AG04449 (cell line): ENCODE results near the gene POU2F1.
"Not testable (repeated sequence)": the region's sequence is repeated elsewhere in the genome, so short reads cannot be mapped to it uniquely, and the experiment has no call there.

Experiments
- CTCF ChIA-PET: fragments of 350-600 bp; formaldehyde crosslinking; extraction: SDS; loops from one replicate; lab custom pipeline; 2021; ENCODE audit warnings: antibody characterized with exemption; lab: Yijun Ruan, JAX
- POLR2A ChIA-PET: fragments of 400-600, 350-600 bp; formaldehyde crosslinking; extraction: SDS; loops from one replicate; lab custom pipeline; 2020; ENCODE audit warnings: antibody characterized with exemption, inconsistent platforms; lab: Yijun Ruan, JAX
- DNase-seq: peaks from one replicate; pipeline ENCODE4 v3.0.0-alpha.2; 2010; ENCODE audit warnings: low read depth, low spot score
- H3K4me3 ChIP-seq: 2 replicates; pipeline ENCODE4 v1.5.1; 2011; ENCODE audit warnings: low read depth, mild to moderate bottlenecking, control low read depth, low read length
- CTCF ChIP-seq: IDR thresholded peaks from one replicate; pipeline ENCODE4 v1.5.1; 2011; ENCODE audit warnings: mild to moderate bottlenecking, moderate library complexity, low read length, control low read depth, inconsistent platforms; ENCODE audit not compliant: insufficient read depth; ENCODE audit errors: missing control alignments

Gene POU2F1

GRCh38 chr1:167232801-167233200 lies 12.1 kb downstream of the POU2F1 start:
- no peak for TF ChIP-seq CTCF
- ChIA-PET CTCF (interaction anchor here (1.0 to 4.5 kb wide), 4 partner anchors 8 to 35 kb away, joined by 4 to 32 read pairs (median 4); partner anchors contain the start of gene POU2F1), POLR2A (no interaction called here)
- no peak overlapping the region for H3K4me3 ChIP-seq
- DNase-seq = no peak

GRCh38 chr1:167233373-167233772 lies 12.7 kb downstream of the POU2F1 start:
- CTCF ChIA-PET = interaction anchor here (1.6 to 4.5 kb wide), 3 partner anchors 11 to 35 kb away, joined by 4 to 32 read pairs (median 5); partner anchors contain the start of gene POU2F1
- no peak for TF ChIP-seq CTCF
- POLR2A ChIA-PET = no interaction called here
- no peak overlapping the region for H3K4me3 ChIP-seq
- no peak for DNase-seq

GRCh38 chr1:167237000-167237399 lies 16.3 kb downstream of the POU2F1 start:
- ChIA-PET CTCF (interaction anchor here (0.8 to 1.2 kb wide), 5 partner anchors 9 to 32 kb away, joined by 3 to 4 read pairs (median 3); partner anchors contain the start of gene POU2F1), POLR2A (no interaction called here)
- TF ChIP-seq CTCF = no peak
- no peak overlapping the region for H3K4me3 ChIP-seq
- DNase-seq = no peak

GRCh38 chr1:167238713-167239112 lies 18.0 kb downstream of the POU2F1 start:
- H3K4me3 ChIP-seq = no peak overlapping the region
- no peak for TF ChIP-seq CTCF
- ChIA-PET POLR2A (no interaction called here), CTCF (no interaction called here)
- DNase-seq = no peak

GRCh38 chr1:167239257-167239656 lies 18.6 kb downstream of the POU2F1 start:
- POLR2A ChIA-PET = no interaction called here
- no peak for DNase-seq

GRCh38 chr1:167244244-167244643 lies 23.6 kb downstream of the POU2F1 start:
- ChIA-PET POLR2A (no interaction called here), CTCF (interaction anchor here (1.3 to 1.4 kb wide), 2 partner anchors 10 to 16 kb away, joined by 3 read pairs; no protein-coding TSS in a partner anchor)
- TF ChIP-seq CTCF = no peak

More at GRCh38 chr1:167239257-167239656, 18.6 kb downstream of the POU2F1 start:
- CTCF ChIA-PET = interaction anchor here (0.9 kb wide), 1 partner anchor 29 kb away, joined by 3 read pairs; no protein-coding TSS in a partner anchor
- TF ChIP-seq CTCF = no peak
- H3K4me3 ChIP-seq = no peak overlapping the region

GRCh38 chr1:167245168-167245567 lies 24.5 kb downstream of the POU2F1 start:
- H3K4me3 ChIP-seq, POLR2A ChIA-PET, DNase-seq: not testable (repeated sequence)
- CTCF ChIA-PET = interaction anchor here (1.3 to 1.4 kb wide), 2 partner anchors 11 to 16 kb away, joined by 3 read pairs; no protein-coding TSS in a partner anchor

More at GRCh38 chr1:167244244-167244643, 23.6 kb downstream of the POU2F1 start:
- DNase-seq = no peak
- H3K4me3 ChIP-seq = no peak overlapping the region
